Activated CD8-positive, alpha-beta memory T cell treated with anti-CD3 and anti-CD28 coated beads for 48 hours (primary cell): Measurements from ENCODE around the gene APOBEC3A.
"Not testable (repeated sequence)": the region's sequence is repeated elsewhere in the genome, so short reads cannot be mapped to it uniquely, and the experiment has no call there.

Experiments used
- DNase-seq, 3 experiments: peaks; one replicate each; pipeline ENCODE4 v3.0.0-alpha.2; 2020; ENCODE audit warnings: low read depth in 2 of 3, low spot score in 2 of 3

The APOBEC3A gene

GRCh38 chr22:38957808-38958650 is 620 bp downstream of the APOBEC3A start:
- no peak for DNase-seq

GRCh38 chr22:38958651-38958943 is 1.2 kb downstream of the APOBEC3A start:
- DNase-seq, result not testable (repeated sequence)

GRCh38 chr22:38959590-38959989 is 2.2 kb downstream of the APOBEC3A start:
- no peak for DNase-seq

- DNase-seq, result not testable (repeated sequence)
Measured at GRCh38 chr22:38960673-38961072, 3.3 kb downstream of the APOBEC3A start.

GRCh38 chr22:38963291-38963738 is 5.9 kb downstream of the APOBEC3A start:
- not testable (repeated sequence) for DNase-seq

- no peak for DNase-seq
Measured at GRCh38 chr22:38963872-38964271, 6.5 kb downstream of the APOBEC3A start.

- no peak for DNase-seq
Measured at GRCh38 chr22:38964306-38964705, 6.9 kb downstream of the APOBEC3A start.

GRCh38 chr22:38964989-38965388 is 7.6 kb downstream of the APOBEC3A start:
- DNase-seq, result no peak

GRCh38 chr22:38965614-38966379 is 8.4 kb downstream of the APOBEC3A start:
- no peak for DNase-seq

GRCh38 chr22:38966380-38966702 is 8.9 kb downstream of the APOBEC3A start:
- no peak for DNase-seq

GRCh38 chr22:38966942-38967341 is 9.5 kb downstream of the APOBEC3A start:
- DNase-seq, result no peak

- no peak for DNase-seq
Measured at GRCh38 chr22:38967451-38968450, 10.3 kb downstream of the APOBEC3A start.

- no peak for DNase-seq
Measured at GRCh38 chr22:38968801-38969200, 11.4 kb downstream of the APOBEC3A start.

GRCh38 chr22:38970551-38970950 is 13.1 kb downstream of the APOBEC3A start:
- no peak for DNase-seq

- no peak for DNase-seq
Measured at GRCh38 chr22:38971202-38971601, 13.8 kb downstream of the APOBEC3A start.

- DNase-seq, result no peak
Measured at GRCh38 chr22:38971791-38972190, 14.4 kb downstream of the APOBEC3A start.

- no peak for DNase-seq
Measured at GRCh38 chr22:38972558-38972957, 15.1 kb downstream of the APOBEC3A start.

GRCh38 chr22:38973289-38974169 is 16.1 kb downstream of the APOBEC3A start:
- no peak for DNase-seq

- DNase-seq, result no peak
Measured at GRCh38 chr22:38974170-38974825, 16.9 kb downstream of the APOBEC3A start.

- no peak for DNase-seq
Measured at GRCh38 chr22:38974826-38975175, 17.4 kb downstream of the APOBEC3A start.
